H9 (cell line): Measurements from ENCODE around the gene USP14. TPM values are rescaled to one million over a fixed set of nuclear protein-coding genes. Genes with fewer than 3 reads are reported as not detected.

Experiments used
- DNase-seq: peaks from one replicate; pipeline ENCODE4 v3.0.0-alpha.2; 2017
- H2AFZ ChIP-seq: one replicate; pipeline ENCODE4 v1.6.1; 2013; ENCODE audit warnings: mild to moderate bottlenecking, low read length, control low read depth, moderate library complexity
- H2AK5ac ChIP-seq: 2 replicates; pipeline ENCODE4 v1.6.1; 2013; ENCODE audit warnings: low read length, control low read depth, mixed read lengths; ENCODE audit not compliant: insufficient read length
- H2BK120ac ChIP-seq: one replicate; pipeline ENCODE4 v1.6.1; 2013; ENCODE audit warnings: low read depth, mild to moderate bottlenecking, low read length, control low read depth, inconsistent platforms; ENCODE audit not compliant: poor library complexity, severe bottlenecking
- H2BK12ac ChIP-seq: 2 replicates; pipeline ENCODE4 v1.6.1; 2013; ENCODE audit warnings: low read length, control low read depth, mixed read lengths, low read depth; ENCODE audit not compliant: insufficient read length
- H2BK15ac ChIP-seq: 2 replicates; pipeline ENCODE4 v1.6.1; 2013; ENCODE audit warnings: low read depth, low read length, control low read depth
- H2BK20ac ChIP-seq: one replicate; pipeline ENCODE4 v1.6.1; 2013; ENCODE audit warnings: low read depth, mild to moderate bottlenecking, low read length, control low read depth, inconsistent platforms; ENCODE audit not compliant: poor library complexity, severe bottlenecking
- H2BK5ac ChIP-seq: 2 replicates; pipeline ENCODE4 v1.6.1; 2013; ENCODE audit warnings: low read length, control low read depth, mixed read lengths; ENCODE audit not compliant: insufficient read length
- H3K14ac ChIP-seq: 2 replicates; pipeline ENCODE4 v1.6.1; 2013; ENCODE audit warnings: low read length, control low read depth; ENCODE audit not compliant: insufficient read depth
- H3K18ac ChIP-seq: 2 replicates; pipeline ENCODE4 v1.6.1; 2013; ENCODE audit warnings: low read depth, mild to moderate bottlenecking, mixed read lengths, low read length, control low read depth; ENCODE audit not compliant: insufficient read length
- H3K23ac ChIP-seq: 2 replicates; pipeline ENCODE4 v1.6.1; 2013; ENCODE audit warnings: low read length, control low read depth, mixed read lengths, low read depth; ENCODE audit not compliant: insufficient read length
- H3K23me2 ChIP-seq: 2 replicates; pipeline ENCODE4 v1.6.1; 2013; ENCODE audit warnings: low read depth, mild to moderate bottlenecking, mixed read lengths, low read length, control low read depth; ENCODE audit not compliant: insufficient read length, poor library complexity, severe bottlenecking
- H3K27ac ChIP-seq: 2 replicates; pipeline ENCODE4 v1.5.1; 2013; ENCODE audit warnings: low read length, control low read depth, mixed read lengths, low read depth; ENCODE audit not compliant: insufficient read length
- H3K27me3 ChIP-seq: 2 replicates; pipeline ENCODE4 v1.6.1; 2013; ENCODE audit warnings: low read length, control low read depth, inconsistent platforms; ENCODE audit not compliant: insufficient read depth
- H3K4ac ChIP-seq: 2 replicates; pipeline ENCODE4 v1.6.1; 2013; ENCODE audit warnings: low read depth, mild to moderate bottlenecking, control low read depth, inconsistent platforms, low read length, moderate library complexity
- H3K4me1 ChIP-seq: 2 replicates; pipeline ENCODE4 v1.6.1; 2013; ENCODE audit warnings: low read length, control low read depth, inconsistent platforms; ENCODE audit not compliant: insufficient read depth
- H3K4me2 ChIP-seq: 2 replicates; pipeline ENCODE4 v1.6.1; 2013; ENCODE audit warnings: low read length, control low read depth, mixed read lengths; ENCODE audit not compliant: insufficient read length, insufficient read depth
- H3K56ac ChIP-seq: 2 replicates; pipeline ENCODE4 v1.6.1; 2013; ENCODE audit warnings: low read depth, mild to moderate bottlenecking, mixed read lengths, low read length, control low read depth; ENCODE audit not compliant: insufficient read length
- H3K79me1 ChIP-seq: 2 replicates; pipeline ENCODE4 v1.6.1; 2013; ENCODE audit warnings: low read depth, mild to moderate bottlenecking, moderate library complexity, low read length, control low read depth, inconsistent platforms; ENCODE audit not compliant: insufficient read depth, poor library complexity, severe bottlenecking
- H3K79me2 ChIP-seq: 2 replicates; pipeline ENCODE4 v1.6.1; 2013; ENCODE audit warnings: low read length, control low read depth, inconsistent platforms; ENCODE audit not compliant: insufficient read depth
- H3K9ac ChIP-seq: 2 replicates; pipeline ENCODE4 v1.6.1; 2013; ENCODE audit warnings: low read length, control low read depth, mixed read lengths; ENCODE audit not compliant: insufficient read length; ENCODE audit errors: extremely low read depth
- H3K9me3 ChIP-seq: one replicate; pipeline ENCODE4 v1.6.1; 2013; ENCODE audit warnings: low read depth, low read length, inconsistent platforms; ENCODE audit not compliant: control insufficient read depth
- H3T11ph ChIP-seq: one replicate; pipeline ENCODE4 v1.6.1; 2013; ENCODE audit warnings: mild to moderate bottlenecking, low read length, control low read depth, inconsistent platforms
- H4K20me1 ChIP-seq: one replicate; pipeline ENCODE4 v1.6.1; 2013; ENCODE audit not compliant: control insufficient read depth, insufficient read length, insufficient read depth
- H4K5ac ChIP-seq: 2 replicates; pipeline ENCODE4 v1.6.1; 2013; ENCODE audit warnings: low read depth, mild to moderate bottlenecking, mixed read lengths, low read length, control low read depth; ENCODE audit not compliant: insufficient read length
- H4K8ac ChIP-seq: replicated peaks from 2 replicates; pipeline ENCODE4 v1.6.1; 2013; ENCODE audit warnings: low read length, control low read depth, mixed read lengths, low read depth; ENCODE audit not compliant: insufficient read length
- H4K91ac ChIP-seq: 2 replicates; pipeline ENCODE4 v1.6.1; 2013; ENCODE audit warnings: low read depth, mild to moderate bottlenecking, moderate library complexity, mixed read lengths, low read length, control low read depth; ENCODE audit not compliant: insufficient read length
- H3K27ac Mint-ChIP-seq, 3 experiments: 2 replicates in 2 of 3; 3 replicates in 1 of 3; pipeline ENCODE4 v1.8.0; 2020 to 2021; ENCODE audit warnings: mixed read lengths in 3 of 3, mild to moderate bottlenecking in 1 of 3, moderate library complexity in 1 of 3
- H3K27me3 Mint-ChIP-seq: 2 replicates; pipeline ENCODE4 v1.8.0; 2021; ENCODE audit warnings: low read depth, mild to moderate bottlenecking, moderate library complexity, mixed read lengths
- H3K36me3 Mint-ChIP-seq, 3 experiments: 2 replicates in 2 of 3; 3 replicates in 1 of 3; pipeline ENCODE4 v1.8.0; 2020 to 2021; ENCODE audit warnings: low read depth in 3 of 3, mixed read lengths in 3 of 3; ENCODE audit not compliant: insufficient read depth in 1 of 3
- H3K4me1 Mint-ChIP-seq, 2 experiments: 2 replicates each; pipeline ENCODE4 v1.8.0; 2020; ENCODE audit warnings: mixed read lengths in 2 of 2
- H3K4me3 Mint-ChIP-seq, 2 experiments: 2 replicates in 1 of 2; 3 replicates in 1 of 2; pipeline ENCODE4 v1.8.0; 2020 to 2021; ENCODE audit warnings: mild to moderate bottlenecking in 2 of 2, mixed read lengths in 2 of 2, moderate library complexity in 1 of 2
- H3K9me3 Mint-ChIP-seq, 2 experiments: 2 replicates in 1 of 2; 3 replicates in 1 of 2; pipeline ENCODE4 v1.8.0; 2020; ENCODE audit warnings: mild to moderate bottlenecking in 2 of 2, mixed read lengths in 2 of 2, moderate library complexity in 1 of 2
- CTCF ChIP-seq: fragments of 200-600 bp; sonication (generic); conservative IDR thresholded peaks from 3 replicates; pipeline ENCODE4 v1.8.0; 2021; ENCODE audit warnings: antibody characterized with exemption, mild to moderate bottlenecking
- WGBS: extraction: QIAGEN DNeasy Blood & Tissue Kit; methylation state at CpG from one replicate; pipeline ENCODE4 v1.1.7; 2013; ENCODE audit warnings: missing lambda C conversion rate, low lambda C conversion rate, mixed read lengths; ENCODE audit not compliant: insufficient read length; ENCODE audit errors: extremely low coverage; 5-methylcytosine and 5-hydroxymethylcytosine counted together
- total RNA-seq: library from RNA; stranded (reverse); gene quantifications from 2 replicates; pipeline ENCODE4 v1.2.1, GENCODE V29; 2021

USP14 gene
- total RNA-seq, 1 experiment from 2014 or later, result 92.1 TPM

- no peak overlapping the region for H3K56ac ChIP-seq
- H2BK12ac ChIP-seq, result no peak overlapping the region
- H3K79me2 ChIP-seq, result no peaks in the 10 kb centered on the region
- DNase-seq, result no peak
- H4K20me1 ChIP-seq, result no peaks in the 10 kb centered on the region
- no peak overlapping the region for H3K18ac ChIP-seq
- no peak overlapping the region for H2BK120ac ChIP-seq
- H3K14ac ChIP-seq, result no peak overlapping the region
- no CpG with 5 or more reads among the region's 2 CpGs for WGBS
- no peak overlapping the region for H3K9ac ChIP-seq
- no peaks in the 10 kb centered on the region for H3K79me1 ChIP-seq
- H2BK5ac ChIP-seq, result no peak overlapping the region
- no peak overlapping the region for H3K23ac ChIP-seq
- no peak overlapping the region for H4K8ac ChIP-seq
- H2BK15ac ChIP-seq, result no peak overlapping the region
- H3K9me3 ChIP-seq, result no peaks in the 10 kb centered on the region
- H3T11ph ChIP-seq, result no peak overlapping the region
- no peaks in the 10 kb centered on the region for H3K27me3 ChIP-seq
- H2AK5ac ChIP-seq, result no peak overlapping the region
- TF ChIP-seq CTCF, result no peak
- H3K4ac ChIP-seq, result no peak overlapping the region
- no peaks in the 10 kb centered on the region for H3K27me3 Mint-ChIP-seq
- H2BK20ac ChIP-seq, result no peak overlapping the region
- no peak overlapping the region for H4K91ac ChIP-seq
- H3K4me1 Mint-ChIP-seq, result no peaks in the 10 kb centered on the region
- no peaks in the 10 kb centered on the region for H3K9me3 Mint-ChIP-seq
- H3K27ac Mint-ChIP-seq, result no peak overlapping the region
- no peak overlapping the region for H2AFZ ChIP-seq
- no peak overlapping the region for H3K4me3 Mint-ChIP-seq
- peaks cover 17 to 78% (median 75%) of the 10 kb centered on the region in 3 experiments; a peak in 6 of 7 replicates for H3K36me3 Mint-ChIP-seq
- H3K23me2 ChIP-seq, result no peaks in the 10 kb centered on the region
- no peak overlapping the region for H3K27ac ChIP-seq
- no peak overlapping the region for H4K5ac ChIP-seq
- H3K4me1 ChIP-seq, result no peaks in the 10 kb centered on the region
- no peak overlapping the region for H3K4me2 ChIP-seq
These were observed 92.3 kb downstream of the USP14 start for GRCh38 chr18:250685-251084.
